ACHN (cell line): ENCODE data around the gene BRME1.

Source experiments
- DNase-seq: peaks from one replicate; pipeline ENCODE4 v3.0.0-alpha.2; 2015
- in situ Hi-C: cut with HindIII; loops from 2 replicates; pipeline ENCODE4 v1.10.0; 2017; ENCODE audit warnings: low sequenced_read_pairs, low pct_ligation_motif_present, low pct_unique_long_range_greater_than_20kb

Gene BRME1

DNA sequence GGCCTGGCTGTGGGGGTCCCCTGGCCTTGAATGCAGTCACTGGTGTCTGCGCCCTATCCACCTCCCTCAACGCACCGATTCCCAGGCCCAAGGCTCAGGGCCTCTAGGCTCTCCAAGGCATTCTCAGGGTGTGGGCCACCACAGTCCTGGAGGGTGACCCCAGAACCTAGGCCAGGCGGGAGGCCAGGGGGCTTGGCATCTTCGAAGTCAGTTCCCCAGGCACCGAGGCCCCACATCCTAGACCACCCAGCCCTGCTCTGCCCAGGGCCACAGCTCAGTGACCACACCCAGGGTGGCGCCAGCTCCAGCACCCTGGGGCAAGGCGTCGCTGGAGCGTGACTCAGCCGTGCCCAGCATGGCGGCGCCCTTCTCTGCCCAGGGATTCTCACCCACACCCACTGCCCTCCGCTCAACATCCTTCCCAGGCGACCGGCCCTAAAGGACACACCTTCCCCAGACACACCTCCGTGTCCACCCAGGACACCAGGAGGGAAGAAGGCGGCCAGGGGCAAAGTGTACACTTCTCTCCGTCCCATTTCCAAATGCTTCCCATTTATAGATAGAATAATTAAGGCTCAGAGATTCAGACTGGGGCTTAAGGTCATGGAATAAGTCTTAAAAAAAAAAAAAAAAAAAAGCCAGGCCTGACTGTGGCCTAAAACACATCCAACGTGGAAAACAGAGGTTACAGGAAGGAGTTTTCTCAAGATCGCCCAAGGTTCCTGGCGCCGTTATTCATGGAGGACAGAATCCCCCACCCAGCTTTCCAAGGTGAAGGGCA, 65.4 kb downstream of the BRME1 start:
- in situ Hi-C loops, result no loop called here
- DNase-seq, result peak; percentile 71

DNA sequence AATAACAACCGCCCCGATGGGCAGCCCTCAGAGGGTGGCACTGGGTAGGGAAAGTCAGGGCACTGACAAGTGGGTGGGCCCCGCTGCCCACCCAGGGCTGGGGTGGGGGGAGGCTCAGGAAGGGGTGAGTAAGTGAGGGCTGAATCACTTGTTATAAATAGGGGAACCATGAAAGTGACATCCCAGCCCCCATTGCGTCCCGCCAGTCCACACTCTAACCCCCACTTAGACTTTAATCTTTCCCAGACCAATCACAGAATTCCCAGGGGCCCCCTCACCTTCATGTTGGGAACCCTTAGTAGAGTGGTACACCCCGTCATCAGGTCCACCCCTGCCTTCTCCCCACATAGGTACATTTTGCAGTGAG, 66.0 kb downstream of the BRME1 start:
- DNase-seq, result no peak
- in situ Hi-C loops, result no loop called here

DNA sequence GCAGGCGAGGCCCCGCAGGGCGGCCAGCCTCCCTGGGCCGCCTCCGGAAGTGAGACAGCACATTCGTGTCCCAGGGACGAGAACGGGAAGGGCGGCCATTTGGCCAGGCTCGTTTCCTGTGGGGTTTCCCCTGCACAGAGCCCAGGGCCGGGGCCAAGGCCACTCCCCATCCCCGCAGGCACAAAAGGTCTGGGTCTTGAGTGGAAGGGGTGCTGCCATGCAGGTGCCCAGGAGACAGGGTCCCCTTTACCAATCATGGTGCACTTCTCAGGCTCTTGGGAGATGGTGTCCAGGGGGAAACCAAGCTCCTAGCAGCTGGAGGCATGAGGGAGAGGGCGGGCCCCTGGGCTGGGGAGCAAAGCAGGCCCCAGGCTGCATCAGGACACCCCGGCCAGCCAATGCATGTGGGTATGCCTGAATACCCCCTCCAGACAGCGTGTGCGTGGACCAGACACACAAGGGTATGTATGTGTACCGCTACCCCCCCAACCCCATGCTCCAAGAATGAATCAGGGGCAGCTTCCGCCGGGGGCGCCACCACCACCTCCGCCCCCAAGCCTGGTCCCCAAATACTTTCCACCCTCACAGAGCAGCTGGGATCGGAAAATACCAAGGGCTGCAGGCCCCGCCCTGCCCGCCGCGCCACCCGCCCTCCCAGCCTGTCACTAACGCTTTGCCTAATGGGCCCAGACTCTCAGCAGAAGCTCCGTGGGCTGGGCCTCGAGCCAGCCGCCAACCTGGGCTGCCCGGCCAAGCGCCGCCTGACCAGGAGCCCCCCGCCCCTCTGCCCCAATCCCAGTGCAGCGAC, 66.6 kb downstream of the BRME1 start:
- in situ Hi-C loops, result no loop called here
- peak; percentile 55 for DNase-seq

DNA sequence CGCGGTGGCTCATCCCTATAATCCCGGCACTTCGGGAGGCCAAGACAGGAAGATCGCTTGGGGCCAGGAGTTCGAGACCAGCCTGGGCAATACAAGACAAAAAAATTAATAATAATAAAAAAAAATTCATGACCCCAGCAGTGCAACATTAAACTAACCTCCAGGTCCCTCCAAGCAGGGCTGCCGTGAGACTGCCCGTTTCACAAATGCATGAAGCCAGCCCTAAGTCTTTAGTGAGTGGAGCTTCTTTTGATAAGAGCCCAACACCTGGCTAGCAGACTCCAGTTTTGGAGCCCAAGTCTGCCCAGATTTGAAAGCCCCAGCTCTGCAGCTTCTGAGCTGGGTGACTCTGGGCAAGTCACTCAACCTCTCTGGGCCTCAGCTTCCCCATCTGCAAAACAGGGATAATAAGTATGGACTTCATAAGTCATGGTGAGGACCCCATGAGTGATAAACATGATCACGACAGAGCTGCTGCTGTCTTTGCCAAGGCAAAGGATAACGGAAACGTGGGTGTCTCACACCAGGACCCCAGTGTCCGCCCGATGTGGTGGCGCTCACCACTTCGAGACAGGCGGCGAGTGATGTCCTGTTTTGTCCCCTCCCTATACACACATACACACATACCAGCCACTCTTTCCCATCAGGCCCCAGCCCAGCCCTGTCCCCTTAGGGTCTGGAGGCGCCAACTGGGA, 67.3 kb downstream of the BRME1 start:
- in situ Hi-C loops, result no loop called here
- DNase-seq, result no peak

DNA sequence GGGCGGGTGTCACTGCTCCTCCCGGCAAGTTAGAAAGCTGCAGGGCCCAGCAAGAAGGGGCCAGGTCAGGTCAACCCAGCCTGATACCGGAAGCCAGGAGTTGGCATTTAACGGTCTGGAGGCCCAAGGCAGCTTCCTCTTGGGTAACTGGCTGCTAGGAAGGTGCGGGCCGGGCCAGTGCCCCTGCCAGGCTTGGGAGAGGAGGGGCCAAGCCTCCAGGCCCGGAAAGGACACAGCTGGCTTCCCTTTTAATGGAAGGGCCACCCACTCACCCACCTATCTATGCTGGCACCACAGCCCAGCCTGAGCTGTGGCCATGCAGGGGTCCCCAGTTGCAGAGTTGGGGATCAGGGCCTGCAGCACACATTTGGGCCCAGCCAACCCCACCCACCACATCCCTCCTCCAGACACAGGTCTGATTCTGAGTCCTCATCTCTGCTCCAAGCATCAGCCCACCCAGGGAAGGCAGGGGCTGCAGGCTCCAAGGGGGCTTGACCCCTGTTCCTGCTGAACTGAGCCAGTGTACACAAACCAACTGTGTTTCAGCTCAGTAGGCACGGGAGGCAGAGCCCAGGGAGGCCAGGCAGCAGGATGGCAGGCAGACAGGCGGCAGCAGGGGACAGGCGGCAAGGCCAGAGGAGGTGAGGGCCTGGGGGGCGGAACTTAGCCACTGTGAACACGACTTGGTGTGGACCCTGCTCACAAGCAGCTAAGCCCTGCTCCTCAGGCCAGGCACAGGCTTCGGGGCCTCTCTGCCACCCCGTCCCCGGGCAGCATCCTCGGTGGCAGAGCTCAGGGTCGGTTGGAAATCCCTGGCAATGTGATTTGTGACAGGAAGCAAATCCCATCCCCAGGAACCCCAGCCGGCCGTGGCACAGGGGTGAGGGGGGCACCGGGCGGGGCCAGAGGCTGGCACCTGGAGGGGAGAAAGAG, 69.9 kb downstream of the BRME1 start:
- no peak for DNase-seq
- in situ Hi-C loops, result no loop called here

DNA sequence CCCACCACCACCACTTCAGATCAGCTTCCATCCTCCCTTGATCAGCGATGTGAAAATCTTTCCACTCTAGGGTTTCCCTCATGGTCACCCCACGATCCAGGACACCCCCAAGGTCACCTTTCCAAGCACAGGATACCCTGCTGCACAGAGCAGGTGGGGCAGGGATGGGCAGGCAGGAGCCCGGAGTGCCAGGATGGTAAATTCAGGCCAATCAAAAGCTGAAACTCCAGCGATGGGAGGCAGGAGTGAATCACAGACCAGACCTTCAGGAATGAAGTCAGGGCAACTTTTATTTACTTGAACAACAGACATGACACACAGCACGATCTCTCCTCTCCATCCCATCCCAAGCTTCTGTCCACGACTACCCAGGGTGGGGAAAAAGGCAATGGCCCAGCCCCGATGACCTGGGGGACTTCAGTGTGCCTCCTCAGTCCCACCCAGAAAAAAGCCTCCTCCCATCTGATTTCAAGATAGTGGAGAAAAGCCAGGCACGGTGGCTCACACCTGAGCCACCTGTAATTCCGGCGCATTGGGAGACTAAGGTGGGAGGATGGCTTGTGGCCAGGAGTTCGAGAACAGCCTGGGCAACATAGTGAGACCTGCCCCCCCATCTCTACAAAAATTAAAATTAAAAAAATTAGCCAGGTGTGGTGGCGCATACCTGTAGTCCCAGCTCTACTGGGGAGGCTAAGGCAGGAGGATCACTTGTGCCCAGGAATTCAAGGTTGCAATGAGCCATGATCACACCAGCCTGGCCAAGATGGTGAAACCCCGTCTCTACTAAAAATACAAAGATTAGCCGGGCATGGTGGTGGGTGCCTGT, 71.5 kb downstream of the BRME1 start:
- DNase-seq, result peak; percentile 38
- in situ Hi-C loops, result no loop called here

DNA sequence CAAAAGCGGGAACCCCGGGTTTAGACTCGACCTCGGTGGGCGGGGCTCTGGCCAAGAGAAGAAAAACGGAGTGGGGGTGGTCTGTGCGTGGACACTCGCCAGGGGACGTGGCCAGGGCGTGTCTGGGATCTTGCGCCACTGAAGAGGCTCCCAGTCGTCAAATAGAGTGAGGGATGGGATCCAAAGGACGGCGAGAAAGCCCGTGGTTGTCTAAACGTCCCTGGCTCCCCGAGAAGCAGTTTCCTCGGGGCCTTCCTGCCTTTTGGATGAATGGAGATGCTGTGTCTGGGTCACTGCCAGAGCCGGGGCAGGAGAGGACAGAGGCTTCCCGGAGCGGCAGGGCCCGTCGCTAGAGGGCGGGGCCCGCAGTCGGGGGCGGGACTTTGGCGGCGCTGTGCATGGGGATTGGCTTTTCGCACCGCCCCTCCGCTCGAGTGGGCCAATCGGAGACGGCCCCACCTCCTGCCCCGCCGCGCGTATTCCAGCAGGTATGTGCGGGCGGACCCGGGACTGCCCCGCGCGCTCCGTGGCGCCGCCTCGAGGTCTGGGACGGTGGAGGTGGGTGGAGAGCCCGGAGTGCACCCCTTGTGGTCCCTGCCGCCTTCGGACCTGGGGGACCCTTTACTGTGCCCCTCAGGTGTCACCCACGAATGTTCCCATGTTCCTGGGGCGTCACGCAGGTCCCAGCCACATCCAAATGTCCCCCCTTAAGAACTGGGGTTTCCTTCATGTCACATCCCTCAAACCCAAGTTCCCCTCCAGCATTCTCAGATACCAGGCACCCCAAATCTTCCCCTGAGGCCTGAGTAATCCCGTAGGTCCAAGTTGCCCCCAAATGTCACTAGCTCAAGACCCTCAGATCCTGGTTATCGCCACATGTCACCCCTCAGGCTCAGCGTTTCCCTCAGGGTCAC, 72.3 kb downstream of the BRME1 start:
- peak; percentile 89 for DNase-seq
- in situ Hi-C loops, result no loop called here
